Skeletal muscle tissue (tissue), 4 donors: ENCODE results near the gene AMBRA1. TPM values are rescaled to one million over a fixed set of nuclear protein-coding genes. Genes with fewer than 3 reads are reported as not detected.

Experiments used
- H3K27ac ChIP-seq: one replicate; pipeline ENCODE4 v1.7.0; 2013; ENCODE audit warnings: mild to moderate bottlenecking, low read depth, low read length, inconsistent platforms
- H3K27me3 ChIP-seq, 3 donors: one replicate each; pipeline ENCODE4 v1.7.0; 2013; ENCODE audit warnings: low read length in 3 of 3; ENCODE audit not compliant: control insufficient read depth in 3 of 3, insufficient read depth in 3 of 3
- H3K36me3 ChIP-seq, 3 donors: one replicate each; pipeline ENCODE4 v1.7.0; 2013; ENCODE audit warnings: low read length in 3 of 3; ENCODE audit not compliant: control insufficient read depth in 3 of 3, insufficient read depth in 3 of 3
- H3K4me1 ChIP-seq, 3 donors: one replicate each; pipeline ENCODE4 v1.7.0; 2013; ENCODE audit warnings: low read length in 3 of 3, mild to moderate bottlenecking in 3 of 3; ENCODE audit not compliant: control insufficient read depth in 3 of 3, insufficient read depth in 3 of 3
- H3K4me3 ChIP-seq, 3 donors: one replicate each; pipeline ENCODE4 v1.7.0; 2013; ENCODE audit warnings: low read length in 3 of 3
- H3K9ac ChIP-seq, 3 donors: one replicate each; pipeline ENCODE4 v1.7.0; 2013; ENCODE audit warnings: low read length in 3 of 3, mild to moderate bottlenecking in 3 of 3, moderate library complexity in 2 of 3, low read depth in 1 of 3
- H3K9me3 ChIP-seq, 3 donors: one replicate each; pipeline ENCODE4 v1.7.0; 2013; ENCODE audit warnings: low read length in 3 of 3; ENCODE audit not compliant: control insufficient read depth in 3 of 3
- total RNA-seq: library from RNA; depleted of rRNA; stranded (reverse); fragments of >200 nt; gene quantifications from one replicate; pipeline ENCODE4 v1.2.3, GENCODE V29; 2014
- donor health status: Osteomylitis.

Gene AMBRA1
- total RNA-seq, 1 donor from 2014 or later, result 17.7 TPM

- H3K36me3 ChIP-seq, result peaks cover 15 to 19% (median 15%) of the 10 kb centered on the region in 3 donors
- H3K9ac ChIP-seq, result no peak overlapping the region
- H3K27me3 ChIP-seq, result no peaks in the 10 kb centered on the region
- no peaks in the 10 kb centered on the region for H3K9me3 ChIP-seq
- H3K4me1 ChIP-seq, result peaks cover 17 to 30% (median 27%) of the 10 kb centered on the region in 3 donors
- no peak overlapping the region for H3K27ac ChIP-seq
- H3K4me3 ChIP-seq, result no peak overlapping the region
These were observed 56.1 kb downstream of the AMBRA1 start for GRCh38 chr11:46537537-46538295.

- Histone ChIP-seq H3K4me3 (no peak overlapping the region), H3K36me3 (peaks cover 9 to 13% (median 9%) of the 10 kb centered on the region in 3 donors), H3K27ac (no peak overlapping the region), H3K4me1 (peaks cover 13 to 24% (median 22%) of the 10 kb centered on the region in 3 donors), H3K27me3 (no peaks in the 10 kb centered on the region), H3K9me3 (no peaks in the 10 kb centered on the region), H3K9ac (no peak overlapping the region)
These were observed 56.7 kb downstream of the AMBRA1 start for GRCh38 chr11:46537121-46537520.

- H3K4me1 ChIP-seq, result peaks cover 9 to 18% (median 16%) of the 10 kb centered on the region in 3 donors
- no peak overlapping the region for H3K9ac ChIP-seq
- no peaks in the 10 kb centered on the region for H3K27me3 ChIP-seq
- H3K27ac ChIP-seq, result no peak overlapping the region
- H3K4me3 ChIP-seq, result no peak overlapping the region
- no peaks in the 10 kb centered on the region for H3K9me3 ChIP-seq
- peaks cover 0 to 6% (median 0%) of the 10 kb centered on the region in 3 donors for H3K36me3 ChIP-seq
These were observed 58.1 kb downstream of the AMBRA1 start for GRCh38 chr11:46535688-46536087.

- no peak overlapping the region for H3K4me3 ChIP-seq
- no peaks in the 10 kb centered on the region for H3K36me3 ChIP-seq
- no peaks in the 10 kb centered on the region for H3K27me3 ChIP-seq
- no peak overlapping the region for H3K9ac ChIP-seq
- no peak overlapping the region for H3K27ac ChIP-seq
- H3K9me3 ChIP-seq, result no peaks in the 10 kb centered on the region
- H3K4me1 ChIP-seq, result peaks cover 9 to 22% (median 20%) of the 10 kb centered on the region in 3 donors
These were observed 59.1 kb downstream of the AMBRA1 start for GRCh38 chr11:46534711-46535110.

- no peak overlapping the region for H3K4me3 ChIP-seq
- H3K4me1 ChIP-seq, result peaks cover 14 to 25% (median 20%) of the 10 kb centered on the region in 3 donors
These were observed 60.3 kb downstream of the AMBRA1 start for GRCh38 chr11:46533396-46534100.

DNA sequence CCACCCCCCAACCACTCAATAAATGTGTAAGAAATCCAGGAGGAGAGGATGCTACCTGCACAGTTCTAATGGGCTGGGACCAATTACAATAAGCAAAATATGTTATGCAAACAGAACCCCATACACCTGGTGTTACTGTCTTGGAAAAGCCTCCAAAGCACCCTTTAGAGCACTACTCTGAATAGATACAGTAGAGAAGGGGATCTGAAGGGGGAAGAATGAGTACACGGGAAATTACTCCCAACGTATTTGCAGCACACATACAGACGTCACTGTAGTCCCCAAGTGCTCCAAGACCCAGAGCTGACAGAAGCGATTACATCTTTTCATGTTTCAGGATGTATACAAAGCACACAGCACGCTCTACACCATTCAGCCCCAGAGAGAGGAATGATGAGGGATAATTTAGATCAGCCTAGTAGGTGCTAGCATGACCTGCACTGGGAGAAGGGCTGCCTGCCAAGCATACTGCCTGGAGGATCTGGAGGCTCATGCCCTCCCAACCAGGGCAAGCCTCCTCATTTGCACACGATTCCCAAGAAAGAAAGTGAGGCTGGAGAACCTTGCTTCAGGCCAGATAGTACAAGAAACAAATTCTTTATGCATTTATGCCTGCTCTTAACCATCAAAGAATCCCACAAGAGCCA is 63.8 kb downstream of the AMBRA1 start:
- no peaks in the 10 kb centered on the region for H3K9me3 ChIP-seq
- no peak overlapping the region for H3K27ac ChIP-seq
- no peaks in the 10 kb centered on the region for H3K27me3 ChIP-seq
- H3K36me3 ChIP-seq, result no peaks in the 10 kb centered on the region
- H3K4me1 ChIP-seq, result peaks cover 9 to 16% (median 11%) of the 10 kb centered on the region in 3 donors
- no peak overlapping the region for H3K9ac ChIP-seq
- H3K4me3 ChIP-seq, result no peak overlapping the region

More at GRCh38 chr11:46533396-46534100, 60.3 kb downstream of the AMBRA1 start:
- Histone ChIP-seq H3K9ac (no peak overlapping the region), H3K9me3 (no peaks in the 10 kb centered on the region), H3K36me3 (no peaks in the 10 kb centered on the region), H3K27ac (no peak overlapping the region), H3K27me3 (no peaks in the 10 kb centered on the region)

DNA sequence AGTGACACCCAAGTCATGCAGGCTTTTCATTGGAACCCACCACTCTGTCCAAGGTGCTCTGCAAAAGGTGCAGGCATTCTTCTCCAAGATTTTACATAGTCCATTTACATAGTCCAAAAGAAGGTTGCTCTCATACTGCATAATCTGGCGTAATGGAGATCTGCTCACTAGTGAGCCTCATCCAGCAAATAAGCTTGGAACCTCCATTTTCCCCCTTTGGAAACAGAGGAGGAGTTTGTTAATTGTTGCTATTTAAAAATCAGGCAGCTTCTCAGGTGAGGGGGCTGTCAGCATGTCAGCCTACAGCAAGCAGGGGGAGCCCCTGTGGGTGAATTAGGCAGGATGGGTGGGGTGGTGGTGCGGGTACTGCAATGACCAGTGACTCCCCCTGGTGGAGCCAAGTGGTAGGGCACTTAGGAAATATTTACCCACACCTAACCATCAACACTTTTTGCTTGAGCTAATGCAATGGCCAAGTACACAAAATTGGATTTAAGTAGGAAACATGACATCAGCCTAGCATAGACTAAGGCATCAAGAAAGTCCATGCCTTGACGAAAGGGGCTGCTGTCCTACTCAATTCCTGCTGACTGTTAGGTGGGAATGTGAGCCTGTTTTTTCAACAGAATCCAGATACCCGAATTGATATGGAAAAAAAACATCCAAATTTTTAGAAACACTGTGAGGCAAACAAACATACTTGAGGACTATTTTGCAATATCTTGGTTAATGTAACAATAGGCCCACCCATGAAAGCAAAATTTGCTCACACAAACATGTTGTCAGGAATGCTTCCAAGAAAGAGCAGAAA is 64.5 kb downstream of the AMBRA1 start:
- H3K4me1 ChIP-seq, result peaks cover 4 to 16% (median 9%) of the 10 kb centered on the region in 3 donors
- H3K27me3 ChIP-seq, result no peaks in the 10 kb centered on the region
- no peaks in the 10 kb centered on the region for H3K36me3 ChIP-seq
- no peaks in the 10 kb centered on the region for H3K9me3 ChIP-seq
- H3K27ac ChIP-seq, result no peak overlapping the region
- H3K4me3 ChIP-seq, result no peak overlapping the region
- H3K9ac ChIP-seq, result no peak overlapping the region

DNA sequence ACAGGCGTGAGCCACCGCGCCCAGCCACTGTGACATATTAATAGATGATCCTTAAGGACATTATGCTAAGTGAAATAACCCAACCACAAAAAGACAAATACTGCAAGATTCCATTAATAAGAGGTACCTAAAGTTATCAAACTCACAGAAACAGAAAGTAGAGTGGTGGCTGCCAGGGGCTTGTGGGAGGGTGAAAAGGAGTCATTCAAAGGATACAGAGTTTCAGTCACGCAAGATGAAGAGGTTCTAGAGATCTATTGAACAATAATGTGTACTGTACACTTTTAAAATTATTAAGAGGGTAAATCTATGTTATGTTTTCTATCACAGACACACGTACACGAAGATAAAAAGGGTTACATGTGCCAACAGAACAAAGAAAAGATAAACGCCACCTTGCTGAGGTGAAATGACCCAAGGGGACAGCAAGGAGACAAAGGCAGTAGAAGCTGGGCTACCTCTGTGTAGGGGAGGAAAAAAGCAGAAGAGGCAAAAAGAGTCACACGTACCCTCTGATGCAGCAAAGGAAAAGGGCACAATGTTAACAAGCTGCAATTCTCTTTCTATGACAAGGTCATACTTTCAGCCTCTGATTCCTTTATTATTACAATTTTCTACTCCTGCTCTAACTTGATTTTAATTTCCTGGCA is 65.3 kb downstream of the AMBRA1 start:
- H3K27ac ChIP-seq, result no peak overlapping the region
- H3K4me1 ChIP-seq, result peaks cover 7 to 18% (median 12%) of the 10 kb centered on the region in 3 donors
- H3K9ac ChIP-seq, result no peak overlapping the region
- no peak overlapping the region for H3K4me3 ChIP-seq
- H3K9me3 ChIP-seq, result no peaks in the 10 kb centered on the region
- no peaks in the 10 kb centered on the region for H3K27me3 ChIP-seq
- no peaks in the 10 kb centered on the region for H3K36me3 ChIP-seq

GRCh38 chr11:46527591-46528130 is 66.2 kb downstream of the AMBRA1 start:
- peaks cover 12 to 27% (median 12%) of the 10 kb centered on the region in 3 donors for H3K4me1 ChIP-seq
- no peaks in the 10 kb centered on the region for H3K9me3 ChIP-seq
- H3K9ac ChIP-seq, result no peak overlapping the region
- H3K27me3 ChIP-seq, result no peaks in the 10 kb centered on the region
- H3K36me3 ChIP-seq, result no peaks in the 10 kb centered on the region
- H3K27ac ChIP-seq, result no peak overlapping the region
- no peak overlapping the region for H3K4me3 ChIP-seq
